HepG2 (cell line): ENCODE data around the gene BBS9. TPM values are rescaled to one million over a fixed set of nuclear protein-coding genes. Genes with fewer than 3 reads are reported as not detected.

Source experiments
- ATAC-seq: fragments of 200-7000 bp; cut with Tn5 transposase; 3 replicates; pipeline ENCODE4 v1.9.1; 2020; ENCODE audit warnings: mild to moderate bottlenecking, moderate library complexity
- BruUV-seq: library from RNA; stranded (reverse); fragments of 400-500 nt; replicated peaks from 2 replicates; lab custom pipeline; 2021; lab: Mats Ljungman, UMichigan
- CTCF ChIA-PET: fragments of 300-600 bp; formaldehyde crosslinking; extraction: SDS; loops from one replicate; lab custom pipeline; 2021; ENCODE audit warnings: low total read pairs, inconsistent platforms, low intra/inter-chr PET ratio; lab: Yijun Ruan, JAX
- POLR2A ChIA-PET: fragments of 350-600 bp; sonication (Branson Sonifier 250); formaldehyde crosslinking; loops from one replicate; lab custom pipeline; 2020; ENCODE audit warnings: antibody characterized with exemption, inconsistent platforms; lab: Yijun Ruan, JAX
- DNase-seq: peaks from one replicate; pipeline ENCODE4 v3.0.0-alpha.2; 2015; ENCODE audit warnings: low spot score
- FAIRE-seq: peaks from 3 replicates; lab custom pipeline; 2011; peaks lifted over from hg19 to GRCh38; lab: Jason Lieb, UNC
- H2AFZ ChIP-seq: one replicate; pipeline ENCODE4 v1.6.1; 2011; ENCODE audit warnings: low read length, inconsistent platforms
- H3K27ac ChIP-seq: fragments of 300-600 bp; 3 replicates; pipeline ENCODE4 v1.8.0; 2011; ENCODE audit warnings: mixed run types, mild to moderate bottlenecking, mixed read lengths, low read length, inconsistent platforms; ENCODE audit not compliant: insufficient read depth; ENCODE audit errors: extremely low read length
- H3K27me3 ChIP-seq, 2 experiments: fragments of 200-600 bp in 1 of 2; 2 replicates in 1 of 2; 3 replicates in 1 of 2; pipeline versions ENCODE4 v1.6.0 to v1.8.0; 2011; ENCODE audit warnings: low read length in 2 of 2, mild to moderate bottlenecking in 2 of 2, moderate library complexity in 2 of 2, inconsistent platforms in 1 of 2; ENCODE audit not compliant: insufficient read depth in 2 of 2, control insufficient read depth in 1 of 2
- H3K36me3 ChIP-seq, 2 experiments: fragments of 200-600 bp in 1 of 2; replicated peaks in 1 of 2; 2 replicates in 1 of 2; 3 replicates in 1 of 2; pipeline versions ENCODE4 v1.5.1 to v1.8.0; 2011; ENCODE audit warnings: low read length in 2 of 2, inconsistent platforms in 1 of 2; ENCODE audit not compliant: insufficient read depth in 2 of 2, control insufficient read depth in 1 of 2
- H3K4me1 ChIP-seq: 2 replicates; pipeline ENCODE4 v1.5.1; 2012; ENCODE audit warnings: low read length, inconsistent platforms; ENCODE audit not compliant: insufficient read depth
- H3K4me2 ChIP-seq: 2 replicates; pipeline ENCODE4 v1.6.0; 2011; ENCODE audit warnings: low read depth, low read length, inconsistent platforms
- H3K4me3 ChIP-seq, 3 experiments: fragments of 200-600 bp in 1 of 3; sonication (generic), shearing (Covaris generic) in 1 of 3; replicated peaks in 1 of 3; 2 replicates each; pipeline ENCODE4 v1.5.1; 2011 to 2016; ENCODE audit warnings: low read length in 3 of 3, inconsistent platforms in 2 of 3, low read depth in 2 of 3, mild to moderate bottlenecking in 2 of 3, control low read depth in 1 of 3, mixed read lengths in 1 of 3; ENCODE audit not compliant: insufficient read depth in 1 of 3
- H3K79me2 ChIP-seq: one replicate; pipeline ENCODE4 v1.6.1; 2011; ENCODE audit warnings: low read length, inconsistent platforms; ENCODE audit not compliant: insufficient read depth
- H3K9ac ChIP-seq: 2 replicates; pipeline ENCODE4 v1.6.0; 2011; ENCODE audit warnings: mild to moderate bottlenecking, low read depth, low read length, inconsistent platforms; ENCODE audit not compliant: insufficient read depth
- H3K9me3 ChIP-seq: 2 replicates; pipeline ENCODE4 v1.5.1; 2012; ENCODE audit warnings: mild to moderate bottlenecking, low read length
- H4K20me1 ChIP-seq: 2 replicates; pipeline ENCODE4 v1.6.0; 2011; ENCODE audit warnings: inconsistent platforms, mild to moderate bottlenecking, low read length, moderate library complexity; ENCODE audit not compliant: insufficient read depth
- CBX5 ChIP-seq: sonication (generic); formaldehyde crosslinking; IDR thresholded peaks from 2 replicates; pipeline ENCODE4 v1.4.0; 2020; ENCODE audit warnings: missing genetic modification reagents, borderline replicate concordance
- SKIL ChIP-seq: sonication (generic); formaldehyde crosslinking; IDR thresholded peaks from 2 replicates; pipeline ENCODE4 v1.8.0; 2022; ENCODE audit warnings: missing genetic modification reagents, mild to moderate bottlenecking, moderate library complexity, borderline replicate concordance
- SOX6 ChIP-seq, 2 experiments: fragments of 450-650 bp in 1 of 2; sonication (generic) in 1 of 2; formaldehyde crosslinking in 1 of 2; IDR thresholded peaks; 2 replicates each; pipeline versions ENCODE4 v1.4.0 to v1.6.1; 2017 to 2020; ENCODE audit warnings: antibody characterized with exemption in 1 of 2, mild to moderate bottlenecking in 1 of 2, missing genetic modification reagents in 1 of 2
- ZNF660 ChIP-seq: sonication (generic); formaldehyde crosslinking; IDR thresholded peaks from 2 replicates; pipeline ENCODE4 v1.5.1; 2020; ENCODE audit warnings: mild to moderate bottlenecking, low read depth, missing genetic modification reagents, borderline replicate concordance
- ZNF891 ChIP-seq: sonication (generic); formaldehyde crosslinking; IDR thresholded peaks from 2 replicates; pipeline ENCODE4 v1.5.0; 2020; ENCODE audit warnings: mild to moderate bottlenecking, missing genetic modification reagents
- WGBS: methylation state at CpG from one replicate; pipeline ENCODE4 v1.1.6; 2017; ENCODE audit warnings: low lambda C conversion rate; 5-methylcytosine and 5-hydroxymethylcytosine counted together
- in situ Hi-C: cut with HindIII; loops from 2 replicates; pipeline ENCODE4 v1.10.0; 2017; ENCODE audit warnings: low pct_unique_long_range_greater_than_20kb; ENCODE audit not compliant: extremely low pct_ligation_motif_present
- intact Hi-C: fragments of 100-400 bp; cut with micrococcal nuclease; formaldehyde crosslinking; loops from one replicate; pipeline ENCODE4 v1.10.0; 2022; ENCODE audit not compliant: unreplicated experiment
- polyA plus RNA-seq, 8 experiments: library from polyadenylated mRNA; depleted of rRNA in 3 of 8; stranded (reverse) in 7 of 8; unstranded in 1 of 8; fragments of >200 nt; fragmentation: Illumina TruSeq in 4 of 8; extraction: Trizol in 4 of 8; gene quantifications; 2 replicates each; pipeline versions ENCODE4 v1.2.1 to v1.2.3, GENCODE V29; 2011 to 2016; ENCODE audit warnings: low read depth in 4 of 8, missing spikeins in 1 of 8, mixed read lengths in 1 of 8; ENCODE audit not compliant: insufficient read depth in 1 of 8
- total RNA-seq, 5 experiments: library from RNA; depleted of rRNA; stranded (reverse); fragments of >200 nt; fragmentation: Illumina TruSeq; extraction: Trizol; gene quantifications; 2 replicates each; pipeline ENCODE4 v1.2.3, GENCODE V29; 2016; ENCODE audit warnings: low read depth in 1 of 5
- TF ChIP-seq, protein P1 (sequence below): sonication (generic); formaldehyde crosslinking; IDR thresholded peaks from 2 replicates; pipeline ENCODE4 v1.4.0; 2020; ENCODE audit warnings: missing genetic modification reagents
- TF ChIP-seq, protein P2 (sequence below): sonication (generic); formaldehyde crosslinking; IDR thresholded peaks from 2 replicates; pipeline ENCODE4 v1.4.0; 2020; ENCODE audit warnings: missing genetic modification reagents

Gene BBS9
- total and polyA plus RNA-seq, 2 of the 13 experiments (the other 11 are each of a cell fraction or from before 2014, with no cell fraction given) = 5.1 to 7.8 TPM

DNA sequence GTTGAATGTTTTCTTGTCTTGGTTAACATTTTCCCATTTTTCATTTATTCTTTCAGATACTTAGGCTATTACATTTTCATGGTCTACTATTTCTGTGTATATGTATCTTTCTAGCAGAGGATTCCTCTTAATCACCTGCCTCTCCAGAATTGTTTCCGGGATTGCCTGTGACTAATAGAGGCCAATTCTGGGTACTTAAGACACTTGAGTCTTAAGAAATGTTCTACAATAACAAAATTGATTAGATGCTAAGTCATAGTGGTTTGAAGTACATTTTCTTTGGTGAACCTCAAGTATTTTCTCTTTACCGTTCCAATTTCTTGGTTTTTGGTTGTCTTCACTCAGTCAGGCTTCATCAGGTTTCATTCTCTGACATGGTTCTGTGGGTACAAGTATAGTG lies 26.4 kb downstream of the BBS9 start:
- ATAC-seq (no peak), FAIRE-seq (no peak), DNase-seq (no peak)
- 85% methylated on average over 2 of the region's 2 CpGs for WGBS
- no peak overlapping the region for H3K9ac ChIP-seq
- 0 out of 5 replicates have a peak, but pooled peaks cover 0 to 1% of the 10 kb centered on the region in 2 experiments for H3K36me3 ChIP-seq
- in situ Hi-C loops = no loop called here
- no peaks in the 10 kb centered on the region for H3K27me3 ChIP-seq
- H3K27ac ChIP-seq = no peak overlapping the region
- H2AFZ ChIP-seq = no peak overlapping the region
- no peaks in the 10 kb centered on the region for H4K20me1 ChIP-seq
- POLR2A ChIA-PET = no interaction called here
- no peak overlapping the region for H3K4me3 ChIP-seq
- CTCF ChIA-PET = no interaction called here
- BruUV-seq = no TSS peak
- no peaks in the 10 kb centered on the region for H3K9me3 ChIP-seq
- intact Hi-C loops = no loop called here
- H3K4me2 ChIP-seq = no peak overlapping the region
- H3K4me1 ChIP-seq = no peaks in the 10 kb centered on the region
- H3K79me2 ChIP-seq = no peaks in the 10 kb centered on the region
- no peak for TF ChIP-seq ZNF891 (CRISPR knock-in tag)
- TF ChIP-seq, protein P1, sequence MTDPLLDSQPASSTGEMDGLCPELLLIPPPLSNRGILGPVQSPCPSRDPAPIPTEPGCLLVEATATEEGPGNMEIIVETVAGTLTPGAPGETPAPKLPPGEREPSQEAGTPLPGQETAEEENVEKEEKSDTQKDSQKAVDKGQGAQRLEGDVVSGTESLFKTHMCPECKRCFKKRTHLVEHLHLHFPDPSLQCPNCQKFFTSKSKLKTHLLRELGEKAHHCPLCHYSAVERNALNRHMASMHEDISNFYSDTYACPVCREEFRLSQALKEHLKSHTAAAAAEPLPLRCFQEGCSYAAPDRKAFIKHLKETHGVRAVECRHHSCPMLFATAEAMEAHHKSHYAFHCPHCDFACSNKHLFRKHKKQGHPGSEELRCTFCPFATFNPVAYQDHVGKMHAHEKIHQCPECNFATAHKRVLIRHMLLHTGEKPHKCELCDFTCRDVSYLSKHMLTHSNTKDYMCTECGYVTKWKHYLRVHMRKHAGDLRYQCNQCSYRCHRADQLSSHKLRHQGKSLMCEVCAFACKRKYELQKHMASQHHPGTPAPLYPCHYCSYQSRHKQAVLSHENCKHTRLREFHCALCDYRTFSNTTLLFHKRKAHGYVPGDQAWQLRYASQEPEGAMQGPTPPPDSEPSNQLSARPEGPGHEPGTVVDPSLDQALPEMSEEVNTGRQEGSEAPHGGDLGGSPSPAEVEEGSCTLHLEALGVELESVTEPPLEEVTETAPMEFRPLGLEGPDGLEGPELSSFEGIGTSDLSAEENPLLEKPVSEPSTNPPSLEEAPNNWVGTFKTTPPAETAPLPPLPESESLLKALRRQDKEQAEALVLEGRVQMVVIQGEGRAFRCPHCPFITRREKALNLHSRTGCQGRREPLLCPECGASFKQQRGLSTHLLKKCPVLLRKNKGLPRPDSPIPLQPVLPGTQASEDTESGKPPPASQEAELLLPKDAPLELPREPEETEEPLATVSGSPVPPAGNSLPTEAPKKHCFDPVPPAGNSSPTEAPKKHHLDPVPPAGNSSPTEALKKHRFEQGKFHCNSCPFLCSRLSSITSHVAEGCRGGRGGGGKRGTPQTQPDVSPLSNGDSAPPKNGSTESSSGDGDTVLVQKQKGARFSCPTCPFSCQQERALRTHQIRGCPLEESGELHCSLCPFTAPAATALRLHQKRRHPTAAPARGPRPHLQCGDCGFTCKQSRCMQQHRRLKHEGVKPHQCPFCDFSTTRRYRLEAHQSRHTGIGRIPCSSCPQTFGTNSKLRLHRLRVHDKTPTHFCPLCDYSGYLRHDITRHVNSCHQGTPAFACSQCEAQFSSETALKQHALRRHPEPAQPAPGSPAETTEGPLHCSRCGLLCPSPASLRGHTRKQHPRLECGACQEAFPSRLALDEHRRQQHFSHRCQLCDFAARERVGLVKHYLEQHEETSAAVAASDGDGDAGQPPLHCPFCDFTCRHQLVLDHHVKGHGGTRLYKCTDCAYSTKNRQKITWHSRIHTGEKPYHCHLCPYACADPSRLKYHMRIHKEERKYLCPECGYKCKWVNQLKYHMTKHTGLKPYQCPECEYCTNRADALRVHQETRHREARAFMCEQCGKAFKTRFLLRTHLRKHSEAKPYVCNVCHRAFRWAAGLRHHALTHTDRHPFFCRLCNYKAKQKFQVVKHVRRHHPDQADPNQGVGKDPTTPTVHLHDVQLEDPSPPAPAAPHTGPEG (CRISPR knock-in tag) = no peak
- TF ChIP-seq SKIL (CRISPR knock-in tag) = no peak
- TF ChIP-seq, protein P2, sequence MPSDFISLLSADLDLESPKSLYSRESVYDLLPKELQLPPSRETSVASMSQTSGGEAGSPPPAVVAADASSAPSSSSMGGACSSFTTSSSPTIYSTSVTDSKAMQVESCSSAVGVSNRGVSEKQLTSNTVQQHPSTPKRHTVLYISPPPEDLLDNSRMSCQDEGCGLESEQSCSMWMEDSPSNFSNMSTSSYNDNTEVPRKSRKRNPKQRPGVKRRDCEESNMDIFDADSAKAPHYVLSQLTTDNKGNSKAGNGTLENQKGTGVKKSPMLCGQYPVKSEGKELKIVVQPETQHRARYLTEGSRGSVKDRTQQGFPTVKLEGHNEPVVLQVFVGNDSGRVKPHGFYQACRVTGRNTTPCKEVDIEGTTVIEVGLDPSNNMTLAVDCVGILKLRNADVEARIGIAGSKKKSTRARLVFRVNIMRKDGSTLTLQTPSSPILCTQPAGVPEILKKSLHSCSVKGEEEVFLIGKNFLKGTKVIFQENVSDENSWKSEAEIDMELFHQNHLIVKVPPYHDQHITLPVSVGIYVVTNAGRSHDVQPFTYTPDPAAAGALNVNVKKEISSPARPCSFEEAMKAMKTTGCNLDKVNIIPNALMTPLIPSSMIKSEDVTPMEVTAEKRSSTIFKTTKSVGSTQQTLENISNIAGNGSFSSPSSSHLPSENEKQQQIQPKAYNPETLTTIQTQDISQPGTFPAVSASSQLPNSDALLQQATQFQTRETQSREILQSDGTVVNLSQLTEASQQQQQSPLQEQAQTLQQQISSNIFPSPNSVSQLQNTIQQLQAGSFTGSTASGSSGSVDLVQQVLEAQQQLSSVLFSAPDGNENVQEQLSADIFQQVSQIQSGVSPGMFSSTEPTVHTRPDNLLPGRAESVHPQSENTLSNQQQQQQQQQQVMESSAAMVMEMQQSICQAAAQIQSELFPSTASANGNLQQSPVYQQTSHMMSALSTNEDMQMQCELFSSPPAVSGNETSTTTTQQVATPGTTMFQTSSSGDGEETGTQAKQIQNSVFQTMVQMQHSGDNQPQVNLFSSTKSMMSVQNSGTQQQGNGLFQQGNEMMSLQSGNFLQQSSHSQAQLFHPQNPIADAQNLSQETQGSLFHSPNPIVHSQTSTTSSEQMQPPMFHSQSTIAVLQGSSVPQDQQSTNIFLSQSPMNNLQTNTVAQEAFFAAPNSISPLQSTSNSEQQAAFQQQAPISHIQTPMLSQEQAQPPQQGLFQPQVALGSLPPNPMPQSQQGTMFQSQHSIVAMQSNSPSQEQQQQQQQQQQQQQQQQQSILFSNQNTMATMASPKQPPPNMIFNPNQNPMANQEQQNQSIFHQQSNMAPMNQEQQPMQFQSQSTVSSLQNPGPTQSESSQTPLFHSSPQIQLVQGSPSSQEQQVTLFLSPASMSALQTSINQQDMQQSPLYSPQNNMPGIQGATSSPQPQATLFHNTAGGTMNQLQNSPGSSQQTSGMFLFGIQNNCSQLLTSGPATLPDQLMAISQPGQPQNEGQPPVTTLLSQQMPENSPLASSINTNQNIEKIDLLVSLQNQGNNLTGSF (CRISPR knock-in tag) = no peak
- no peak for TF ChIP-seq ZNF660
- TF ChIP-seq CBX5 = no peak
- no peak for TF ChIP-seq SOX6 (IDR thresholded peaks at IDR 0.05)
- no peak for TF ChIP-seq SOX6 (CRISPR knock-in tag; IDR thresholded peaks at IDR 0.05)
